AG04449 (cell line): ENCODE measurements around the gene STXBP5.
A peak's percentile ranks its signal among the peaks of the same experiment; 100 is the strongest.

ENCODE experiments used
- CTCF ChIA-PET: fragments of 350-600 bp; formaldehyde crosslinking; extraction: SDS; loops from one replicate; lab custom pipeline; 2021; ENCODE audit warnings: antibody characterized with exemption; lab: Yijun Ruan, JAX
- POLR2A ChIA-PET: fragments of 400-600, 350-600 bp; formaldehyde crosslinking; extraction: SDS; loops from one replicate; lab custom pipeline; 2020; ENCODE audit warnings: antibody characterized with exemption, inconsistent platforms; lab: Yijun Ruan, JAX
- DNase-seq: peaks from one replicate; pipeline ENCODE4 v3.0.0-alpha.2; 2010; ENCODE audit warnings: low read depth, low spot score
- H3K4me3 ChIP-seq: 2 replicates; pipeline ENCODE4 v1.5.1; 2011; ENCODE audit warnings: low read depth, mild to moderate bottlenecking, control low read depth, low read length
- CTCF ChIP-seq: IDR thresholded peaks from one replicate; pipeline ENCODE4 v1.5.1; 2011; ENCODE audit warnings: mild to moderate bottlenecking, moderate library complexity, low read length, control low read depth, inconsistent platforms; ENCODE audit not compliant: insufficient read depth; ENCODE audit errors: missing control alignments

Gene STXBP5

GRCh38 chr6:147384737-147385710 lies 180.8 kb downstream of the STXBP5 start:
- ChIA-PET POLR2A (no interaction called here), CTCF (interaction anchor here (1.1 to 2.4 kb wide), 4 partner anchors 9 to 781 kb away, joined by 3 to 22 read pairs (median 4); no protein-coding TSS in a partner anchor)
- DNase-seq: no peak
- no peak for TF ChIP-seq CTCF
- H3K4me3 ChIP-seq: no peak overlapping the region

- no peak overlapping the region for H3K4me3 ChIP-seq
- TF ChIP-seq CTCF: no peak
- ChIA-PET POLR2A (no interaction called here), CTCF (interaction anchor here (3.6 kb wide), 1 partner anchor 776 kb away, joined by 15 read pairs; no protein-coding TSS in a partner anchor)
- no peak for DNase-seq
Measured at GRCh38 chr6:147389463-147389862, 185.2 kb downstream of the STXBP5 start.

- POLR2A ChIA-PET: no interaction called here
- DNase-seq: no peak
- H3K4me3 ChIP-seq: no peak overlapping the region
- TF ChIP-seq CTCF: peak; percentile 23
- CTCF ChIA-PET: interaction anchor here (0.7 to 3.6 kb wide), 7 partner anchors 8 to 789 kb away, joined by 3 to 15 read pairs (median 4); no protein-coding TSS in a partner anchor
Measured at GRCh38 chr6:147390909-147391536, 186.8 kb downstream of the STXBP5 start.

- ChIA-PET POLR2A (no interaction called here), CTCF (interaction anchor here (0.6 to 3.6 kb wide), 7 partner anchors 8 to 860 kb away, joined by 3 to 15 read pairs (median 4); no protein-coding TSS in a partner anchor)
- DNase-seq: no peak
- no peak for TF ChIP-seq CTCF
- H3K4me3 ChIP-seq: no peak overlapping the region
Measured at GRCh38 chr6:147392917-147393625, 188.9 kb downstream of the STXBP5 start.

- no peak for TF ChIP-seq CTCF
- no peak overlapping the region for H3K4me3 ChIP-seq
- POLR2A ChIA-PET: no interaction called here
- CTCF ChIA-PET: interaction anchor here (4.3 kb wide), 1 partner anchor 12 kb away, joined by 22 read pairs; no protein-coding TSS in a partner anchor
- no peak for DNase-seq
Measured at GRCh38 chr6:147395158-147395557, 190.9 kb downstream of the STXBP5 start.
